ENCODE results near the gene RTN4R. TPM values are rescaled to one million over a fixed set of nuclear protein-coding genes. Genes with fewer than 3 reads are reported as not detected.

RTN4R gene
- total and polyA plus RNA-seq, 9 of the 15 experiments (the other 6 are each of a cell fraction or from before 2014, with no cell fraction given), result 0.04 to 2.8 (median 1.4) TPM; not detected in 3

DNA sequence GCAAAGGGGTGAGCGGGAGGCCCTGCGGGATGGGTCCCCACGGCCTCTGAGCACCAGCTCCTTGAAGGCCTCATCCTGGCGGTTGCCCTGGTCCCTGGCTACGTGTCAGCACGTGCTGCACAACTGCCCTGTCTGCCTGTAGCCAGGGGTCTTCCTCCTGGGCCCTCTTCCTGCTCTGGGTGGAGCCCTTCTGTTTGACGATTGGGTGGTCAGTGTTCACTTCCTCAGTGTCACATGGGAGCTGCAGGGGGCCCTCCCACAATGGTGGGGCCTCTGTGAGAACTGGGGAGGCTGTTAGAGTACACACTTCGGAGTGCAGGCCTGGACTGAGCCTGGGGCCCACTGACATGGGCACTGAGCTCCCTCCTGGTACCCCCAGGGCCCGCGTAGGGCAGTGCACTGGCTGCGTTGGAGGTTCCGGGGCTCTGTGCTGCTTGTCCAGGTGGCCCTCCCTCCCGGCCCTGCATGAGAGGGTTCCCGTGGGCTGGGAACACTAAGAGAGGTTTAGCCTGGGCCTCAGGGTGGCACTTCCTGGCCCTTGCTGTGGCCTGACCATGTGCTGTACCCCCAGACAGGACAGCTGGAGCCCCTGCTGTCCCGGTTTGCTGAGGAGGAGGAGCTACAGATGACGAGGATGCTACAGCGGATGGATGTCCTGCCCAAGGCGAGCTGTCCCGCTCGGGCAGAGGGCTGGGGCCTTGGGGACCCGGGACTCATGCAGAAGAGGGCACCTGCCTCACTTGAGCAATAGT, 38.0 kb upstream of the RTN4R start:
- Histone ChIP-seq H4K20me1 (replicated peaks; ENCODE audit: control insufficient read depth, insufficient read depth, low read length) (peaks cover 9% of the 10 kb centered on the region; the same call in 1 of the 2 replicates), H3K79me2 (ENCODE audit: control insufficient read depth, insufficient read depth, low read length) (no peaks in the 10 kb centered on the region), H3K9ac (ENCODE audit: insufficient read depth in 1 of 2, low read depth in 2 of 2, low read length in 2 of 2) (peak overlapping the region in 1 of 2 experiments; percentile 49; a peak in 1 of 4 replicates), H3K4me3 (no peak overlapping the region), H3K27me3 (ENCODE audit: control insufficient read depth in 2 of 2, insufficient read depth in 2 of 2, low read length in 2 of 2) (peaks cover 49 to 86% of the 10 kb centered on the region in 2 experiments; a peak in 4 of 5 replicates), H3K27ac (ENCODE audit: extremely low read depth, low read depth, low read length) (no peak overlapping the region), H2AFZ (ENCODE audit: low read depth, low read length) (no peak overlapping the region), H3K4me2 (ENCODE audit: insufficient read depth, low read length) (no peak overlapping the region), H3K4me1 (replicated peaks in 1 of 2; ENCODE audit: control insufficient read depth in 2 of 2, insufficient read depth in 2 of 2, low read length in 2 of 2) (peaks cover 0 to 31% of the 10 kb centered on the region in 2 experiments; a peak in 2 of 5 replicates), H3K36me3 (ENCODE audit: control insufficient read depth, insufficient read depth, low read length) (no peaks in the 10 kb centered on the region), H3K9me1 (ENCODE audit: control insufficient read depth, insufficient read depth, low read length) (peaks cover 4% of the 10 kb centered on the region), H3K9me3 (replicated peaks; ENCODE audit: control insufficient read depth, insufficient read depth, low read depth, low read length) (no peaks in the 10 kb centered on the region)
- ChIA-PET CTCF (ENCODE audit: low intra/inter-chr PET ratio) (interaction anchor here (0.6 kb wide), 1 partner anchor 164 kb away, joined by 6 read pairs; no protein-coding TSS in a partner anchor), POLR2A (interaction anchor here (1.0 to 3.8 kb wide), 2 partner anchors 14 to 202 kb away, joined by 4 to 19 read pairs; partner anchors contain the start of genes DGCR6L and MED15)
- in situ Hi-C loops (cut with MboI), result loop anchor here (25.0 kb wide), 1 partner anchor 1894 kb away; no protein-coding TSS in a partner anchor
- FAIRE-seq (no peak), DNase-seq (ENCODE audit: extremely low read depth in 1 of 4, low spot score in 3 of 4) (peak; percentile 23 to 57 (median 52)), ATAC-seq (no peak; the same call in 2 of the 3 replicates)
- intact Hi-C loops (cut with micrococcal nuclease), result no loop called here
- no TSS peak for BruUV-seq (replicated peaks)
- WGBS (ENCODE audit: insufficient coverage, low coverage, missing lambda C conversion rate), result 11% methylated on average over 21 of the region's 21 CpGs
- TF ChIP-seq PTRF (tag; IDR thresholded peaks at IDR 0.05) (no peak), MTF1 (CRISPR knock-in tag; IDR thresholded peaks at IDR 0.05; ENCODE audit: borderline replicate concordance) (0 out of 2 replicates have a peak, but pooled peaks have one; percentile 18), ETS2 (tag; IDR thresholded peaks at IDR 0.05; ENCODE audit: borderline replicate concordance, poor library complexity, severe bottlenecking) (no peak), STAT5B (CRISPR knock-in tag; IDR thresholded peaks at IDR 0.05) (no peak), SPI1 (IDR thresholded peaks at IDR 0.05; ENCODE audit: borderline replicate concordance, low read depth, low read length) (0 out of 2 replicates have a peak, but pooled peaks have one; percentile 26), RBM14 (IDR thresholded peaks at IDR 0.05; ENCODE audit: borderline replicate concordance, insufficient read depth, low read depth, low read length) (no peak)
- TF ChIP-seq, protein P1, sequence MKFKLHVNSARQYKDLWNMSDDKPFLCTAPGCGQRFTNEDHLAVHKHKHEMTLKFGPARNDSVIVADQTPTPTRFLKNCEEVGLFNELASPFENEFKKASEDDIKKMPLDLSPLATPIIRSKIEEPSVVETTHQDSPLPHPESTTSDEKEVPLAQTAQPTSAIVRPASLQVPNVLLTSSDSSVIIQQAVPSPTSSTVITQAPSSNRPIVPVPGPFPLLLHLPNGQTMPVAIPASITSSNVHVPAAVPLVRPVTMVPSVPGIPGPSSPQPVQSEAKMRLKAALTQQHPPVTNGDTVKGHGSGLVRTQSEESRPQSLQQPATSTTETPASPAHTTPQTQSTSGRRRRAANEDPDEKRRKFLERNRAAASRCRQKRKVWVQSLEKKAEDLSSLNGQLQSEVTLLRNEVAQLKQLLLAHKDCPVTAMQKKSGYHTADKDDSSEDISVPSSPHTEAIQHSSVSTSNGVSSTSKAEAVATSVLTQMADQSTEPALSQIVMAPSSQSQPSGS (CRISPR knock-in tag; IDR thresholded peaks at IDR 0.05), result peak; percentile 8; the same call in 1 of the 2 replicates
- TF ChIP-seq, protein P2, sequence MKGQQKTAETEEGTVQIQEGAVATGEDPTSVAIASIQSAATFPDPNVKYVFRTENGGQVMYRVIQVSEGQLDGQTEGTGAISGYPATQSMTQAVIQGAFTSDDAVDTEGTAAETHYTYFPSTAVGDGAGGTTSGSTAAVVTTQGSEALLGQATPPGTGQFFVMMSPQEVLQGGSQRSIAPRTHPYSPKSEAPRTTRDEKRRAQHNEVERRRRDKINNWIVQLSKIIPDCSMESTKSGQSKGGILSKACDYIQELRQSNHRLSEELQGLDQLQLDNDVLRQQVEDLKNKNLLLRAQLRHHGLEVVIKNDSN (CRISPR knock-in tag; IDR thresholded peaks at IDR 0.05), result peak; percentile 56
- TF ChIP-seq, protein P3, sequence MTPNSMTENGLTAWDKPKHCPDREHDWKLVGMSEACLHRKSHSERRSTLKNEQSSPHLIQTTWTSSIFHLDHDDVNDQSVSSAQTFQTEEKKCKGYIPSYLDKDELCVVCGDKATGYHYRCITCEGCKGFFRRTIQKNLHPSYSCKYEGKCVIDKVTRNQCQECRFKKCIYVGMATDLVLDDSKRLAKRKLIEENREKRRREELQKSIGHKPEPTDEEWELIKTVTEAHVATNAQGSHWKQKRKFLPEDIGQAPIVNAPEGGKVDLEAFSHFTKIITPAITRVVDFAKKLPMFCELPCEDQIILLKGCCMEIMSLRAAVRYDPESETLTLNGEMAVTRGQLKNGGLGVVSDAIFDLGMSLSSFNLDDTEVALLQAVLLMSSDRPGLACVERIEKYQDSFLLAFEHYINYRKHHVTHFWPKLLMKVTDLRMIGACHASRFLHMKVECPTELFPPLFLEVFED (CRISPR knock-in tag; conservative IDR thresholded peaks at IDR 0.05), result 0 out of 2 replicates have a peak, but pooled peaks have one; percentile 18
- TF ChIP-seq, protein P4, sequence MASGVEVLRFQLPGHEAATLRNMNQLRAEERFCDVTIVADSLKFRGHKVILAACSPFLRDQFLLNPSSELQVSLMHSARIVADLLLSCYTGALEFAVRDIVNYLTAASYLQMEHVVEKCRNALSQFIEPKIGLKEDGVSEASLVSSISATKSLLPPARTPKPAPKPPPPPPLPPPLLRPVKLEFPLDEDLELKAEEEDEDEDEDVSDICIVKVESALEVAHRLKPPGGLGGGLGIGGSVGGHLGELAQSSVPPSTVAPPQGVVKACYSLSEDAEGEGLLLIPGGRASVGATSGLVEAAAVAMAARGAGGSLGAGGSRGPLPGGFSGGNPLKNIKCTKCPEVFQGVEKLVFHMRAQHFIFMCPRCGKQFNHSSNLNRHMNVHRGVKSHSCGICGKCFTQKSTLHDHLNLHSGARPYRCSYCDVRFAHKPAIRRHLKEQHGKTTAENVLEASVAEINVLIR (CRISPR knock-in tag; IDR thresholded peaks at IDR 0.05), result 0 out of 2 replicates have a peak, but pooled peaks have one; percentile 35
- TF ChIP-seq, protein P5, sequence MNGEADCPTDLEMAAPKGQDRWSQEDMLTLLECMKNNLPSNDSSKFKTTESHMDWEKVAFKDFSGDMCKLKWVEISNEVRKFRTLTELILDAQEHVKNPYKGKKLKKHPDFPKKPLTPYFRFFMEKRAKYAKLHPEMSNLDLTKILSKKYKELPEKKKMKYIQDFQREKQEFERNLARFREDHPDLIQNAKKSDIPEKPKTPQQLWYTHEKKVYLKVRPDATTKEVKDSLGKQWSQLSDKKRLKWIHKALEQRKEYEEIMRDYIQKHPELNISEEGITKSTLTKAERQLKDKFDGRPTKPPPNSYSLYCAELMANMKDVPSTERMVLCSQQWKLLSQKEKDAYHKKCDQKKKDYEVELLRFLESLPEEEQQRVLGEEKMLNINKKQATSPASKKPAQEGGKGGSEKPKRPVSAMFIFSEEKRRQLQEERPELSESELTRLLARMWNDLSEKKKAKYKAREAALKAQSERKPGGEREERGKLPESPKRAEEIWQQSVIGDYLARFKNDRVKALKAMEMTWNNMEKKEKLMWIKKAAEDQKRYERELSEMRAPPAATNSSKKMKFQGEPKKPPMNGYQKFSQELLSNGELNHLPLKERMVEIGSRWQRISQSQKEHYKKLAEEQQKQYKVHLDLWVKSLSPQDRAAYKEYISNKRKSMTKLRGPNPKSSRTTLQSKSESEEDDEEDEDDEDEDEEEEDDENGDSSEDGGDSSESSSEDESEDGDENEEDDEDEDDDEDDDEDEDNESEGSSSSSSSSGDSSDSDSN (IDR thresholded peaks at IDR 0.05; ENCODE audit: borderline replicate concordance in 1 of 2, low read depth in 2 of 2, low read length in 2 of 2), result 0 out of 4 replicates have a peak, but pooled peaks of 1 of the 2 experiments have one; percentile 13

All from K562 (cell line).